NCI-H2227 treated with DMSO at 0.1 percent for 48 hours (cell line): Measurements from ENCODE around the gene FGF18.

Experiments
- DNase-seq: peaks from one replicate; lab custom pipeline; 2025; lab: John Stamatoyannopoulos, UW

The FGF18 gene

GRCh38 chr5:171422902-171423663, 3.6 kb downstream of the FGF18 start:
- no peak for DNase-seq

- DNase-seq = no peak
Observed at GRCh38 chr5:171424726-171425125, 5.3 kb downstream of the FGF18 start.

- DNase-seq = no peak
Observed at GRCh38 chr5:171425596-171426244, 6.3 kb downstream of the FGF18 start.

DNA sequence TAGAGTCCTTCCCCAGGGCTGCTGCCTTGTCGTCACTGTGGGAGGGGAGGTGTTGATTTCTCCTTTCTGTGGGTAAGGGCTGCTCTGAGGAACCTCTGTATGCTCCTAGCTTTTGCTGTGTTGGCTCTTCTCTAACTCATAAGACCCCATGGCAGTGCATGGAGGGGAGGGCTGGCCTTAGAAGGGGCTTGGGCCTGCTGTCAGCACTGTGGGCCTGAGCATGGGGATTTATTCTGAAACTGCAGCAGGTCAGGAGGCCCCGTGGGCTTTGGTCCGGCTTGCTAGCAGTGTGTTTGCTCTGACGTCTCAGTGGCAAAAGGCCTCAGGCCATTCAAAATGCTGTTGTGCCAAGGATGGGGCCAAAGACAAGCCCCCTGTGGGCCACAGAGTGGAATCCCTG, 6.8 kb downstream of the FGF18 start:
- DNase-seq = no peak

- no peak for DNase-seq
Observed at GRCh38 chr5:171426680-171427079, 7.2 kb downstream of the FGF18 start.

- no peak for DNase-seq
Observed at GRCh38 chr5:171427318-171428167, 8.1 kb downstream of the FGF18 start.

DNA sequence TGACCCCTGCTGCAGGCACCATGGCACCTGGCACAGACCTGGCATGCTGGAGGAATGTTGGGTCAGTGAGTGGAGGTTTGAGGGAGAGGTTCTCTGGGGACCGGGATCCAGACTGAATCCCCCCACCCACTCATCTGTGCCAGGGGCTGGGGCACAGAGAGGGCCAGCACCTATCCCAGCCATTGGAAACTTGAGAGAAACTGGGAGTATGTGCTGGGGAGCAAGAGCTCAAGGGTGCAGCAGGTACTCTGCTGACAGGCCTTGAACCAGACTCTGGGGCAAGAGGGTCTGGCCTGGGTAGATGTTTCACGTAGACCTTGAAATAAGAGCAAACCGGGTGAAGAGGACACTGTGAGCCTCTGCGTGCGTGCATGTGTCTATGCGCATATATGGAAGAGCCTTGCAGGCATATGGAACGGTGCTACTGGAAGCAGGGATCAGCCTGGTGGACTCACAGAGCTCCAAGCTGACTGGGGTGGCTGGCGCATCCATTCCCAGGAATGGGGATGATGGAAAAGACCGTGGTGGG, 8.8 kb downstream of the FGF18 start:
- DNase-seq = no peak

DNA sequence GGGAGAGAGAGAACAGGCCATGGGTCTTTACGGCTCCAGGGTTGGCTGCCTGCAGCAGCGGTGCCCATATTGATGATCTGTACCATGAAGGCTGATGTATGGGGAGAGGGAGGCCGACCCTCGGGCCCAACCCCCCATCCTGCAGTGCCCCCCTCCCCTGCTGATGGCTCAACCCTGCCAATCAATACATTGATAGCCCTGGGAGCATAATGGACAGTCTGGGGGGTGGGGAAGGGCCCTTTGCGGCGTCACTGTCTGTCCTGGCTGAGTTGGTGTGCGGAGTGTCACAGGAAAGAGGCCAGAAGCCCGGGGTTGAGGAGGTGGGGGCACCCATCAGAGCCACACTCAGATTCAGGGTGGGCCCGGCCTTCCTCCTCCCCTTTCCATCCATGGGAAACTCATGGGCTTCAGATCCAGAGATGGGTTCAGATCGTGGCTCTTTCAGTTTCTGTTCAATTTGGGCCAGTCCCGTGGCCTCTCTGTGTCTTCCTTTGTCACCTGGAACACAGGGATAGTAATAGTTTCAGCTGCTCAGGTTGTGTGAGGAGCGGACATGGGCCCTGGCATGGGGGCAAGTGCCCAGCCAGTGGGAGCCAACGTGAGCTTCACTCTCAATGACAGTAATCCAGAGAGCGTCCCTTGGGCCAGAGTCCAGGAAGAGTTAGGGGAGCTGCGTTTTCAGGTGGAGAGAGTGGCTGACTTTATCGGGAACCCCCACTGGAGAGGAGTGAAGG, 9.5 kb downstream of the FGF18 start:
- DNase-seq = no peak

DNA sequence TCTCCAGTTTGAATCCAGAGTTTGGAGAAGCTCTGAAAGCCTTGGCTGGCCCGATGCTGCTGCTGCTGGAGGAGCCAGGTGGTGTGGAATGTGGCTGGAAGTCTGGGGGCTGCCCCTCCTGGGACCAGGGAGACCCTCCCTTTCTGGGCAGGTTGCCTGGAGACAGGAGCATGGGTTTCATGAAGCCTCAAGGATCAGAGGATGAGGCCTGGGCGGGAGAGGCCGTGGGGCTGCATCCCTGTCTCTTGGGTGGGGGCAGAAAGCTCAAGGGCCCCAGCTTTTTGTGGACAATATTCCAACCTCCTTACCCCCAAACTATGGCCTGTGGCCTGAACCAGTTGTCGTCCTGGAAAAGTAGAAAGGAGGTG, 10.1 kb downstream of the FGF18 start:
- DNase-seq = no peak

DNA sequence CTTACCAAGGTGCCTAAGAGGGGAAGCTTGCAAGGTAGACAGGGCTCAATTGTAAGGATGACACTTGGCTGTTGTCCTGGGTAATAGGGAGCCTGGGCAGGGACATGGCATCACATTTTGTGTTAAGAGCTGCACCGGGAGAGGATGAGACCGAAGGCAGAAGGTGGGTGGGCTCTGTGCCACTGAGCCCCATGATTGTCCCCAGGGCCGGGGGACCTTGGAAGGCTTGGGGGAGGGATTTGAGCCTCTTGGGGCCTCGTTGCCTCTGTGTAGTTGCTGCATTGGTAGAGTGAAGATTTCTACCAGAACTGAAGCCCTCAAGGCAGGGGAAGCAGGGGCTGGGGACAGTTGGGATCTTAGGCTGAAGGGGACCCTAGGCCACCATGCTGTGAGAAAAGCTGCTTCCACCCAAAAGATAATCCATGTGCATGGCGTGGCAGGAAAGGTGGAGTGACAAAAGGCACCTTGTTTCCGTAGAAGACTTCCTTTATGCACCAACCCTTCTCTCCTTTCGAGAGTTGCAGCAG, 11.9 kb downstream of the FGF18 start:
- DNase-seq = no peak

DNA sequence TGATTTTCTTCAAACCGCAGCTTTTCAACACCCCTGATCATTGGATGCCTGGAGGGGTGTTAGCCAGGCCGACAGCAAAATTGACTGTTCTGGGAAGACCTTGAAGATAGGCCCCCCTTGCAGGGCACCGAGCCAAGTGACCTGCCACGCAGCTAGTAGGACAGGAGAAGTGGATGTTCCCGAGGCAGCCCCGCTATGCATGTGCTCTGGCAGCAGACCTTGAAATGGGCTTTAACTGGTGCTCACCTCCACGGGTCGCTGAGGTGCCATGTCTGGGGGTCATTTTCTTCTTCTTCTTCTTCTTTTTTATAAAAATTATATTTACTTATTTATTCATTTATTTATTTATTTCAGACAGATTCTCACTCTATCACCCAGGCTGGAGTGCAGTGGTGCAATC, 12.6 kb downstream of the FGF18 start:
- DNase-seq = no peak

DNA sequence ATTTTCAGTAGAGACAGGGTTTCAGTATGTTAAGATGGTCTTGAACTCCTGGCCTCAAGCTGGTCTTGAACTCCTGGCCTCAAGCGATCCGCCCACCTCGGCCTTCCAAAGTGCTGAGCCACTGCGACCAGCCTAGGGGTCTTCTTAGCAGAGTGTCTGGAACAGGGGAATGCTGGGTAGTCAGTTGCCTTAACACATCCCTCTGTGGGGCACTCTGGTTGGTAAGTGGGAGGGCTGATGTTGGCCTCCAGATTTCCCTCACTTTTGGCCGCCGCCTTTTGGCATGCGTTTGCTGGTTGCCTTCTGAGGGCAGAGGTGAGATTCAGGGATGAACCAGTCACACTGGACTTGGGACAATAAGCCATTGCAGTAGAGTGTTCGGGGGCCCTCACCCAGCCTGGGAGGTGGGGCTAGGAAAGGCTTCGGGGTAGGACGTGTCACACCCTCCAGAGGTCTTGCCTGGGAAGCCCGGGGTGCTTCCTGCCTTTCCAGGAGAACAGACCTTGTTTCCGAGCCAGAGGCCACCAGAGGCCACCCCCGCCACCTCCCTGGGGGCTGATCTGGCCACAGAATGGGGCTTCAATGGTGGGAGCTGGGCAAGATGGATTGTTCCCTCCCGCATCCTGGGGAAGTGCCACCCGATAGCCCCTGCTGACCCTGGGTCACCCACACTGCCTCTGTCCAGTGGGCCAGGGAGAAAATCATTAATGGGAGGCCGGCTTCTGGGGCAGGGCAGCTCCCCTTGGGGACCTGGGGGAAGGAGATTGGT, 13.3 kb downstream of the FGF18 start:
- no peak for DNase-seq

DNA sequence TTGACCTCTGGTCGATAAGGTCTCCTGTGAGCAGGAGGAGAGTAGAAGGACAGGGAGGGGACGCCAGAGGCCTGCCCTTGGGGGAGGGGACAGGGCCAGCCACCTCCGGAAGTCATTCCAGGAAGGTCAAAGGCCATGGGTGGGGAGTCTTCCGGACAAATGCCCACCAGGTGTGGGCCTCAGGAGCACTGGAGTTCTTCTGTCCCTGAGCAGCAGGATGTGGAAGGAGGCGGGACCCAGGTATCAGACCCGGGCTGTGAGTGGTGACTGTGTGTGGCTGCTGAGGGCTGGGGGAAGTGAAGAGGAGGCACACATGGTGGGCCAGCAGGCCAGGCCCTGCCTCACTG, 13.9 kb downstream of the FGF18 start:
- DNase-seq = no peak

DNA sequence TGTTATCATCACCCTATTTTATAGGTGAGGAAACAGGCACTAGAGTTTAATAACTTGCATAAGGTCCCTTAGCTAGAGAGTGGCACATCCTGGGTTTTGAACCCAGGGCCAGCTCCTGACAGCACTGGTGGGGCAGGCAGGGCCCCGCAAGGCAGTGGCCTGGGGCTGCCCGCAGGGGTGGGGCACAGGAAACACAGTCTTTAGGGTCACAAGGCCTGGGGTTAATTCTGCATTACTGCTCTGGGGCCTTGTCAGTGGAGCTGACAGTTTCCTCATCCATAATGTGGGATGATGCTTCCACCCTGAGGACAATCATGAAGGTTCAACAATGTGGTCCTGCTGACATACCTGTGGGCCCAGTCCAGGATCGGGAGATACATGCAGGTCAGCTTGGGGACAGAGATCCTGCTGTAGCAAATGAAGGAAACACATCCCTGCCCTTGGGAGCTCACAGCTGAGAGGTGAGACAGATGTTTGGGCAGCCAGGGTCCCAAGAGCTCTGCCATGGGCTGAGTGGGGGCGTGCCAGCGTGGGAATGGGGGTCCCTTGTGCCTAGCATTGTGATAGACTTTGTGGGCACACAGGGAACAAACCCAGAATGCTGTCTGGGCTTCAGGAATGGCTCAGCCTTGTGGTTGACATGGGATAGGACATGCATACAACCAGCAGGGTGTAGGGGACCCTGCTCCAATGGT, 14.7 kb downstream of the FGF18 start:
- DNase-seq = no peak

- DNase-seq = no peak
Observed at GRCh38 chr5:171434874-171435273, 15.4 kb downstream of the FGF18 start.

GRCh38 chr5:171435908-171436307, 16.5 kb downstream of the FGF18 start:
- no peak for DNase-seq

DNA sequence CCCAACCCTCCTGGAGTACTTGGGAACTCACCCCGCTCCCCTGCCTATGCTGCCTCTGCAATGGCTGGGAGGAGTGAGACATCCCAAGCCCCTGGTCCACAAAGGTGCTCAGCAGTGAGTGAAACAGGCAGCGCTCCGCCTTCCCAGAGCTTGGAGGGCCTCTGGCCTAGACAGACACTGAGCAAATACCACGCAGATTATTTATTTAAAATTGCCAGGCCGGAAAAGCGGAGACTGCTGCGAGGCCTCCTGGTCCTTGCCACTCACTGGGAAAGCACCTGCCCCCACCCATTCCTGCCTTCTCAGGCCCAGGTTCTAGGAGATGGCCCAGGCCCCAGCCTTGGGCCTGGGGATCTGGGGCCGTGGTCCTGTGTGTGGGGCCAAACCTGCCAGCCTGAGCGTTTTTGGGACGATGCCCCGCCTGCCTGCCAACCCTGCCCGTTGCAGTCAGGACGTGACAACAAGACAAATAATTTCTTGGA, 17.4 kb downstream of the FGF18 start:
- DNase-seq = no peak

GRCh38 chr5:171437286-171437821, 17.9 kb downstream of the FGF18 start:
- no peak for DNase-seq

DNA sequence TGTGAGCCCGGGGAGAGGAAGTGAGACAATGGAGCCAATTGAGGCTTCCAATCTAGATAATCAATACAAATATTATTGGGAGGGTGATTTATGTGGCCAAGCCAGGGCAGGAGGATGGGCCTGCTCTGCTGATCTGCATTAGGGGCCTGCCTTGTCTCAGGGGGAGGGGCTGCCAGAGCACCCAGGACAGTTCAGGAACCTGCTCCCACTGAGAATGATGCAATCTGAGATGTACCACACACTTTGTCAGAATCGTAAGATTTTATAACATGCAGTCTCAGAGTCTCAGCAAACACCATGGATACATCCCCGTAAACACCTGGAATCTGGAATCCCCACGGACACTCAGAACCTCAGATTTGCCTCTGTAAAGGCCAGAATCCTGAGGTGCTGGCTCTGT, 19.3 kb downstream of the FGF18 start:
- DNase-seq = no peak

- no peak for DNase-seq
Observed at GRCh38 chr5:171441246-171441791, 21.9 kb downstream of the FGF18 start.
